Smooth muscle cell (in vitro differentiated cells): Measurements from ENCODE around the gene FGF14. TPM values are rescaled to one million over a fixed set of nuclear protein-coding genes. Genes with fewer than 3 reads are reported as not detected.

Experiments used
- DNase-seq: peaks from one replicate; lab custom pipeline; 2025; ENCODE audit not compliant: unreplicated experiment; lab: John Stamatoyannopoulos, UW
- H2AFZ ChIP-seq: fragments of 200-600 bp; sonication (generic); 2 replicates; pipeline ENCODE4 v1.6.0; 2016; ENCODE audit warnings: antibody characterized with exemption, low read depth, mild to moderate bottlenecking
- H3F3A ChIP-seq: fragments of 200-600 bp; sonication (generic); 2 replicates; pipeline ENCODE4 v1.6.0; 2017; ENCODE audit warnings: antibody characterized with exemption, low read depth
- H3K27ac ChIP-seq: fragments of 200-600 bp; sonication (generic); 2 replicates; pipeline ENCODE4 v1.5.1; 2016; ENCODE audit warnings: low read depth, mild to moderate bottlenecking
- H3K27me3 ChIP-seq: fragments of 200-600 bp; sonication (generic); 2 replicates; pipeline ENCODE4 v1.6.1; 2016; ENCODE audit warnings: low read depth, mild to moderate bottlenecking
- H3K36me3 ChIP-seq: fragments of 200-600 bp; sonication (generic); 2 replicates; pipeline ENCODE4 v1.5.1; 2016; ENCODE audit warnings: low read depth
- H3K4me1 ChIP-seq: fragments of 200-600 bp; sonication (generic); 2 replicates; pipeline ENCODE4 v1.5.1; 2016; ENCODE audit warnings: low read depth
- H3K4me2 ChIP-seq: fragments of 200-600 bp; sonication (generic); 2 replicates; pipeline ENCODE4 v1.6.0; 2016; ENCODE audit warnings: mild to moderate bottlenecking
- H3K4me3 ChIP-seq: fragments of 200-600 bp; sonication (generic); 2 replicates; pipeline ENCODE4 v1.5.1; 2016; ENCODE audit warnings: mild to moderate bottlenecking
- H3K79me2 ChIP-seq: fragments of 200-600 bp; sonication (generic); 2 replicates; pipeline ENCODE4 v1.6.0; 2016; ENCODE audit warnings: low read depth, mild to moderate bottlenecking
- H3K9ac ChIP-seq: fragments of 200-600 bp; sonication (generic); 2 replicates; pipeline ENCODE4 v1.6.0; 2016; ENCODE audit warnings: low read depth
- H3K9me3 ChIP-seq: fragments of 200-600 bp; sonication (generic); replicated peaks from 2 replicates; pipeline ENCODE4 v1.5.1; 2016; ENCODE audit warnings: low read depth
- H4K20me1 ChIP-seq: fragments of 200-600 bp; sonication (generic); 2 replicates; pipeline ENCODE4 v1.6.0; 2016; ENCODE audit warnings: low read depth
- WGBS: methylation state at CpG from one replicate; pipeline ENCODE4 v1.1.7; 2016; ENCODE audit warnings: low lambda C conversion rate; 5-methylcytosine and 5-hydroxymethylcytosine counted together
- polyA plus RNA-seq: library from polyadenylated mRNA; unstranded; fragments of >200 nt; fragmentation: Nextera tagmentation; extraction: Ambion mirVana; gene quantifications from 2 replicates; pipeline ENCODE4 v1.2.1, GENCODE V29; 2016
- total RNA-seq: library from RNA; depleted of rRNA; stranded (reverse); fragments of >200 nt; gene quantifications from 2 replicates; pipeline ENCODE4 v1.2.3, GENCODE V29; 2014
- TF ChIP-seq, protein P1 (sequence below): fragments of 200-600 bp; sonication (generic); IDR thresholded peaks from 2 replicates; pipeline ENCODE4 v1.5.1; 2017; ENCODE audit warnings: borderline replicate concordance, mild to moderate bottlenecking, antibody characterized with exemption; ENCODE audit not compliant: insufficient read depth, poor library complexity, severe bottlenecking

FGF14 gene
- total and polyA plus RNA-seq, 2 experiments from 2014 or later = 0.23 TPM; not detected in 1

- H3K4me3 ChIP-seq = no peak overlapping the region
- no peak overlapping the region for H2AFZ ChIP-seq
- H3F3A ChIP-seq = no peaks in the 10 kb centered on the region
- H3K27ac ChIP-seq = no peak overlapping the region
- H3K79me2 ChIP-seq = no peaks in the 10 kb centered on the region
- TF ChIP-seq, protein P1, sequence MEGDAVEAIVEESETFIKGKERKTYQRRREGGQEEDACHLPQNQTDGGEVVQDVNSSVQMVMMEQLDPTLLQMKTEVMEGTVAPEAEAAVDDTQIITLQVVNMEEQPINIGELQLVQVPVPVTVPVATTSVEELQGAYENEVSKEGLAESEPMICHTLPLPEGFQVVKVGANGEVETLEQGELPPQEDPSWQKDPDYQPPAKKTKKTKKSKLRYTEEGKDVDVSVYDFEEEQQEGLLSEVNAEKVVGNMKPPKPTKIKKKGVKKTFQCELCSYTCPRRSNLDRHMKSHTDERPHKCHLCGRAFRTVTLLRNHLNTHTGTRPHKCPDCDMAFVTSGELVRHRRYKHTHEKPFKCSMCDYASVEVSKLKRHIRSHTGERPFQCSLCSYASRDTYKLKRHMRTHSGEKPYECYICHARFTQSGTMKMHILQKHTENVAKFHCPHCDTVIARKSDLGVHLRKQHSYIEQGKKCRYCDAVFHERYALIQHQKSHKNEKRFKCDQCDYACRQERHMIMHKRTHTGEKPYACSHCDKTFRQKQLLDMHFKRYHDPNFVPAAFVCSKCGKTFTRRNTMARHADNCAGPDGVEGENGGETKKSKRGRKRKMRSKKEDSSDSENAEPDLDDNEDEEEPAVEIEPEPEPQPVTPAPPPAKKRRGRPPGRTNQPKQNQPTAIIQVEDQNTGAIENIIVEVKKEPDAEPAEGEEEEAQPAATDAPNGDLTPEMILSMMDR = no peak
- WGBS = 93% methylated on average over 2 of the region's 2 CpGs
- H3K36me3 ChIP-seq = no peaks in the 10 kb centered on the region
- no peak for DNase-seq
- no peak overlapping the region for H3K9ac ChIP-seq
- peaks cover 34% of the 10 kb centered on the region for H3K27me3 ChIP-seq
- H3K9me3 ChIP-seq = no peaks in the 10 kb centered on the region
- H3K4me1 ChIP-seq = no peaks in the 10 kb centered on the region
- no peak overlapping the region for H3K4me2 ChIP-seq
- no peaks in the 10 kb centered on the region for H4K20me1 ChIP-seq
Measured at GRCh38 chr13:101935828-101936227, 466.0 kb downstream of the FGF14 start.

DNA sequence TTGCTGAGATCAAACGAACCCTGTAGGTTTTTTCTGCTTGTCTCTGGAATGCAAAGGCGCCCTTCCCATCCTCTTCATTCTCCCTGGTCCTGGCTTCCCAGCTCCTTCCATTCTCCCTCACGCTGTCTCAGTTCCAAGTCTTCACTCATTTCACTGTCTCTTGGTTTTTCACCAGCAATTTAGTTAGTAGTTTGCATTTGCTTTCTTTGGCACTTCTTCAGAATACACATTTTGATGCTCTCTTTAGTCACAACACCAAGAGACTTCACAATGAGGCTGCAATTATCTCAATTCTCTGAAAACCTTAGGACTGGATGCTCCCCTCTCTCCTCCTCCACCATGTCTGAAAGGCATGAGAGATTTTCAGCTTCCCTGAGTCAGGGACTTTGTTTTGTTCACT, 470.7 kb downstream of the FGF14 start:
- TF ChIP-seq, protein P1 = no peak
- DNase-seq = no peak
- Histone ChIP-seq H3K27me3 (peaks cover 22% of the 10 kb centered on the region), H3K27ac (no peak overlapping the region), H3K79me2 (no peaks in the 10 kb centered on the region), H3K36me3 (no peaks in the 10 kb centered on the region), H3K4me1 (no peaks in the 10 kb centered on the region), H2AFZ (no peak overlapping the region), H3K9me3 (no peaks in the 10 kb centered on the region), H3F3A (no peaks in the 10 kb centered on the region), H4K20me1 (no peaks in the 10 kb centered on the region), H3K4me2 (no peak overlapping the region), H3K9ac (no peak overlapping the region), H3K4me3 (no peak overlapping the region)
- WGBS = 66% methylated on average over 3 of the region's 3 CpGs

DNA sequence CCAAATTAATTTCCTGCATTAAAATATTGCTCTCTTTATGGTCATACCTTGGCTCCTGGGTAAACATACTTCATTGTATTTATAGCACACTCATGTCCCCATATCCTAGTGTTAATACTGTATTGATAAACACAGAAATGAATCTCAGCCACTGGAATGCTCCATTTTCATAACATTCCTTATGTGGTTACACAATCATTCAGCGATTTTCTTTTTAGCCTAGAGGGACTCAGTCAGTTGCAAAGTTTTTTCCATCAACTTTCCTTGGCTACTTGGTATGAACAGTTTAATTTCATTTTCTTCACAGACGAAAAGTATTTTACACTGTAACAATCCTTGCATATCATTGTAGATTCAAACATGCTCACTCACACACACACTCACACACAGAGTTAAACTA, 471.5 kb downstream of the FGF14 start:
- no peaks in the 10 kb centered on the region for H3F3A ChIP-seq
- no peaks in the 10 kb centered on the region for H3K9me3 ChIP-seq
- H3K27me3 ChIP-seq = peaks cover 24% of the 10 kb centered on the region
- no peaks in the 10 kb centered on the region for H3K4me1 ChIP-seq
- H3K79me2 ChIP-seq = no peaks in the 10 kb centered on the region
- no peaks in the 10 kb centered on the region for H3K36me3 ChIP-seq
- no peak overlapping the region for H3K9ac ChIP-seq
- no peak for DNase-seq
- H4K20me1 ChIP-seq = no peaks in the 10 kb centered on the region
- H3K4me2 ChIP-seq = no peak overlapping the region
- no peak overlapping the region for H3K27ac ChIP-seq
- no peak overlapping the region for H2AFZ ChIP-seq
- 82% methylated on average over 2 of the region's 2 CpGs for WGBS
- TF ChIP-seq, protein P1 = no peak
- H3K4me3 ChIP-seq = no peak overlapping the region

DNA sequence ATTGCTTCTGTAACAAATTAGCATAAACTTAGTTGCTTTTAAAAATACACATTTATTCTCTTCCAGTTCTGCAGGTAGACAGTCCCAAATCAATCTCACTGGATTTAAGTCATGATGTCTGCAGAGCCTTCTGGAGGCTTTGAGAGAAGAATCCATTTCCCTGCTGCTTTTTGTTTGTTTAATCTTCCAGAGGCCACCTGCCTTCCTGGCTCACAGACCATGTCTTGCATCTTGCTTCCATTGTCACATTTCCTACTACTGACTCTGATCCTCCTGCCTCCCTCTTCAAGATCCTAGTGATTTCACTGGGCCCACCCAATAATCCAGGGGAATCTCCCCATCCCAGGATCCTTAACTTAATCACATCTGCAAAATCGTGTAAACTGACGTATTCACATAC, 476.1 kb downstream of the FGF14 start:
- Histone ChIP-seq H3K27me3 (peaks cover 26% of the 10 kb centered on the region), H3K4me2 (no peak overlapping the region), H3K4me1 (no peaks in the 10 kb centered on the region), H3K4me3 (no peak overlapping the region), H3K27ac (no peak overlapping the region), H3K9me3 (no peaks in the 10 kb centered on the region), H2AFZ (no peak overlapping the region), H3F3A (no peaks in the 10 kb centered on the region), H3K79me2 (no peaks in the 10 kb centered on the region), H3K9ac (no peak overlapping the region), H4K20me1 (no peaks in the 10 kb centered on the region), H3K36me3 (no peaks in the 10 kb centered on the region)
- WGBS = 77% methylated on average over 2 of the region's 2 CpGs
- TF ChIP-seq, protein P1 = no peak
- no peak for DNase-seq
